SIG-M5 treated with dmso at 0.1 percent for 504 hours (cell line): Measurements from ENCODE around the gene GRM4.

Experiments used
- DNase-seq: peaks from one replicate; lab custom pipeline; 2025; ENCODE audit not compliant: unreplicated experiment; lab: John Stamatoyannopoulos, UW

GRM4 gene

DNA sequence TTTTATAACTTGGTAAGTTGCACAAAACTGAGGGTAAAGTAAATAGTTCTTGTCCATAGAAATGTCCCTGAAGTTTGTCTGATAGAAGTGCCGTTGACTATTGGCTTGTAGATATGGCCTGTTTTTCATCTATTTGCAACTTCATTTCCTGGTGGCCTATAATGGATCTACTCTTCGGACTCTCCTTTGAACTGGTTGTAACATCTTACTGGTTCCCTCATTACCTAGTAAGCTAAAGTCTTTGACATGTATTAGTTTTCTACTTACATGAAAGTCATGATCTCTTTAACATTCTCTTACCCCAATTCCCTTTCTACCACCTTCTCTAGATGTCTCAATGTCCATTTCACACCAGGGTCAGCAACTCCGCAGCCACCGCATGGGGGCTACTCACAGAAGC is 146.3 kb downstream of the GRM4 start:
- no peak for DNase-seq

DNA sequence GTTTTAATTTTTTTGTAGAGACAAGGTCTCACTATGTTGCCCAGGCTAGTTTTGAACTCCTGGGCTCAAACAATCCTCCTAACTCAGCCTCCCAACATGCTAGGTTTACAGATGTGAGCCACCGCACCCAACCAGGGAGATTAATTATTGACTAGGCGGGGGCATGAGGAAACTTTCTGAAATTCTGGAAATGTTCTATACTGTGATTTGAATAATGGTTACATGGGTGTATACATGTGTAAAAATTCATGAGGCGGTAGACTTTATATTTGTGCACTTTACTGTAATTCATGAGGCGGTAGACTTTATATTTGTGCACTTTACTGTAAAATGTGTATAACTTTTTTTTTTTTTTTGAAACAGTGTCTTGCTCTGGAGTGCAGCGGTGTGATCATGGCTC is 147.2 kb downstream of the GRM4 start:
- DNase-seq, result no peak

DNA sequence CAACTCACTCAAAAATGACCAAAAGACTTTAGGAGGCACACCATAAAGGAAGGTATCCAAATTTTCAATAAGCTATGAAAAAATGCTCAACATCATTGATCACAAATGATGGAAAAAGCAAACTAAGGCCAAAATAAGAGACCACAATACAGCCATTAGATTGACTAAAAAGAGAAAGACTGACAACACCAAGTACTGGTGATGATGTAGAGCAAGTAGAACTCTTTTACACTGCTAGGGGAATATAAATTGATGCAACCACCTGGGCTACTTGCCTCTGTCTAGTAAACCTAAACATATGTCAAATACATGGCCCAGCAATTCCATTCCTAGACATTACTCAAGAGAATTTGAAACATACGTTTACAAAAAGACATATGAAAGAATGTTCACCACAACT is 148.6 kb downstream of the GRM4 start:
- no peak for DNase-seq

GRCh38 chr6:33996120-33996475 is 149.8 kb downstream of the GRM4 start:
- DNase-seq, result no peak

DNA sequence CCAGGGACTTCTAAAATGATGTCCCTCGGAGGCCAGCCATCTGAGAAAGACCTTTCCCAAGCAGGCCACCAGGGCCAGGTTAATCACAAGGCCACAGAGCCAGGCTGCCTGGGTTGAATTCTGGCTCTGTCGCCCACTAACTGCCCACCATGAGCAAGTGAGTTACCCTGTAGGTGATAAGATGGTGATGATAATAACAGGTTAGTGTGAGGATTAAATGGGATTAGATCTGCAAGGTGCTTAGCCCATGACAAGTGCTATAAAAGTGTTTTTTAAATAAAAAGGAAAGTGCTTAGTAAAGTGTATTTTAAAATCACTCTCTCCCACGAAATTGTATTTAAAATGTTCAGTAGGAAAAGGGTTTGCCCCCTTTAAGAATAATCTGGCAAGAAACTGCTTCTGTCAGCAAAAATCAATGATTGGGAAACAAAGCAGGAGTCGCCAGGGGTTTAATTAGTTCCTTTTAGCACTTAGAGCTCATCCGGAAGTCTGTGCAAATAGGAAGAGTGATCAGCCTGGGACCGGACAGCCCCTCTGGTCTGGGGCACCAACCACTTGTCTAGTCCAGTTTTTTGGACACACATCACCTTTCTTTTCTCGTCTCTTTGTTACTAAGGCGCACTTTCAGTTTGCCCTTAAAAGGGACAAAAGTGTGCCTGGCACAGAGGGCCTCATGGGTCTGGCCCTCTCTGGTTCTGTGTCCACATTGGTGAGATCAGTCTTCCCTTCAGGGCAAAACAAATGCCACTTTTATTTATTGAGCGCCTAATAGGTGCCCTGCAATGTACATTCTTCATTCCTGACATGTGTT is 150.4 kb downstream of the GRM4 start:
- no peak for DNase-seq

- no peak for DNase-seq
These were observed 151.2 kb downstream of the GRM4 start for GRCh38 chr6:33994472-33995308.

DNA sequence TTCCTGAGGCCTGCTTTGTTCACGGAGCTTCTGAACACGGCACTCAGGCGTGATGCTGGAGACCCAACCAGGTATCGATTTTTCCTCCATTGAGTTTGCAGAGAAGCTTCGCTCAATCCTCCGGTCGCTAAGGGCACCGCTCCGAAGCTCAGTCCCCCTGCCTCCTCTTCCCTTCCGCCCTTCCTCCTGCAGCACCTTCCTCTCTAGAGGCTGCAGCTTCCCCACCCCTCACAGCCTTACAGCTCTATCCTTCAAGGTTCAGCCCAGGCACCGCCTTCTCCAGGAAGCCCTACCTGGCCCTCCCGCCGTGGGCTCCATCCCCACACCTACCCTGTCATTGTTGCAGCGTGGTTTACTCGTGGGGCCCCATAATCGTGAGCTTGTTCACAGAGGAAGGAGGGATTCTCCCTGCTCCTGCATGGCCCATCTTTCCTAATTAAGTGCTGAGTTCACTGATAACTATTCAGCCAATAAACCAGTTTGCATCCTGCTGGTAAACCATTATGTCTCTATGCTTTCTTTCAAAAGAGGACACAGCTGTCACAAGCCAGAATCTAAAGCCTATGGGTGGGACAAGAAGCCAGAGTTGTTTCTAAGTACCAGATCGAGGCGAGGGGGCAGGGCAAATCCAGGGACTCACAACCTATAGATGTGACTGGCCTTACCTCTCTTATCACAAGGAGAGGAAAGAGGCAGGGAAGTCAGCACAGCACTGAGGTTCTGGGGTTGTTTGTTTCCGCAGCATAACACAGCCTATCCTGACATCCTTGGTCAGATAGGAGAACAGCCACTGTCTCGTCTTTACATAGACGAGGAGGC is 152.0 kb downstream of the GRM4 start:
- no peak for DNase-seq

DNA sequence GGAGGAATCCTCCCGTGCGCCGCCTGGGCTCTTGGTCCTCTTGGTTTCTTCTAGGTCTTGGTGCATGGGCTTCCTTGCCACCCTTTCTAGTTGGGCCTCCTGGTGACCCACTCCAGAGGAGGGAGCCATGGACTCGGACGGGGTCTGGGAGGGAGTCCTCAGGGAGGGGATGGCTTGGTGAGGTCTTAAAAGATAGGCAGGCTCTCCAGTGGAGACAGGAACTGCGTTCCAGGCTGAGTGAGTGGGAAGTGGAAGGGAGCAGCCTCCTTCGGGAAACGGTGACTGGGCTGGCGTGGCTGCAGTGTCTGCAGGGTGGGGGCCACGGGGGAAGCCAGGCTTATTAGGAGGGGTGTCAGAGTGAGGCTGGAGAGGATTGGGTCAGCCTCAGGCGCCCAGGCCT is 152.8 kb downstream of the GRM4 start:
- no peak for DNase-seq

- no peak for DNase-seq
These were observed 153.7 kb downstream of the GRM4 start for GRCh38 chr6:33992191-33992590.

GRCh38 chr6:33991610-33992009 is 154.3 kb downstream of the GRM4 start:
- DNase-seq, result no peak

GRCh38 chr6:33990061-33990541 is 155.8 kb downstream of the GRM4 start:
- no peak for DNase-seq

- no peak for DNase-seq
These were observed 156.7 kb downstream of the GRM4 start for GRCh38 chr6:33989016-33989854.

DNA sequence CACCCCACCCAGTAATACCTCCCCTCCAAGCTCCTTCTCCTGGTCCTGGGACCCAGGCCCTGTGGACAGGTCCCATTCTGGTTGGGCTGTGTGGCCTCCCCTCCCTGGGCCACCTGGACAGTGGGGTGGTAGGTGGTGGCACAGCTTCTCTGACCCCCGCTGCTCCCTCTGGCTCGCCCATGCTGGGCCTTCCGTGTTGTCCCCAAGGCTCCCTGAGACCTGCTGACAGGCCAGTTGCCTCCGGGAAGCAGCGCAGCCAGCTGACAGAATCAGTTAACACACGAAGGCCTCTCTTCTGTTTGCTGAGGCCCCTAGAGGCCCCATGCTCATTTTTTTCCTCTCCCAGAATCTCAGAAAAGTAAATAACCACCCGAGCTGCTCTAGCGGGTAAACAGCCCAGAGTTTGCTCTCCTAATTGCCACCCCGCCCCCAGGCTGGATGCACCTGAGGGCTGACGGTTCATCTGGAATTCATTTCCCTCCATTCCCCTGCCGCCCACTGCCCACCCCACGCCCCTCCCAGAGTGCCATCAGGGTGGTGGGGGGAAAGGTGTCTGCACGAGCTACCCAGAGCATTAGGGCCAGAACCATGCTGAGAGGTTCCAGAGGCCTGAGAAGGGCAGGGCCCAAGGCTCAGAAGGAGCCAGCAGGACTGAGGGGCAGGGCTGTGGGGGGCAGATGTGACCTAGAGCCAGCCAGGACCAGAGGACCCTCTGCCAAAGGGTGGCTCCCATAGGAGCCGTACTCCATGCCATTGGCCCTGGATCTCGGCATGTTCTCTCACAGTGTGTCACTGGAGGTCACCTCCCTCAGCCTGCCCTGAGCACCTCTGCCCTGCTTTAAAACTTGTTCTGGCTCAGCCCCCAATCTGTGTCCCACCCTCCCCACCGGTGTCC is 157.5 kb downstream of the GRM4 start:
- DNase-seq, result peak; percentile 48

- peak; percentile 30 for DNase-seq
These were observed 158.3 kb downstream of the GRM4 start for GRCh38 chr6:33987531-33988021.

- DNase-seq, result no peak
These were observed 159.9 kb downstream of the GRM4 start for GRCh38 chr6:33985947-33986346.

DNA sequence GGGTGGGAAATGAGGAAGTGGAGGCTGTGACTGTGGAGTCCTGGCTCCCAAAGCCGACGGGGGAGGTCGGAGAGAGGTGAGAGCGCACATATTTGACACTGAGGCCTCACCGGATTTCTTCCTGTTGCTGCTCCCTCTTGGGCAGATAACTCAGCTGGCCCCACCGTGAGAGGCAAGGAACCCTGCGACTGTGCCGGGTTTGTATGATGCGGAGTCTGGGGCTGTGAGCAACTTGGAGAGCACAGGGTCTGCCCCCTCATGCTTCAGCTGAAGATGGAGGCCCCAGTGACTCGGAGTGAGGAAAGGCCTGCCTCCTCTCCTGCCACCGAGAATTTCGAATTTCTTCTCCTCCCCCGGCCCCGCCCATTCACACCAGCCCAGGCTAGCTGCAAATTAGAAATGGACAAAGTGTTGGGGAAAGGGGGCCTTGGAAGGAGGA is 160.6 kb downstream of the GRM4 start:
- no peak for DNase-seq

DNA sequence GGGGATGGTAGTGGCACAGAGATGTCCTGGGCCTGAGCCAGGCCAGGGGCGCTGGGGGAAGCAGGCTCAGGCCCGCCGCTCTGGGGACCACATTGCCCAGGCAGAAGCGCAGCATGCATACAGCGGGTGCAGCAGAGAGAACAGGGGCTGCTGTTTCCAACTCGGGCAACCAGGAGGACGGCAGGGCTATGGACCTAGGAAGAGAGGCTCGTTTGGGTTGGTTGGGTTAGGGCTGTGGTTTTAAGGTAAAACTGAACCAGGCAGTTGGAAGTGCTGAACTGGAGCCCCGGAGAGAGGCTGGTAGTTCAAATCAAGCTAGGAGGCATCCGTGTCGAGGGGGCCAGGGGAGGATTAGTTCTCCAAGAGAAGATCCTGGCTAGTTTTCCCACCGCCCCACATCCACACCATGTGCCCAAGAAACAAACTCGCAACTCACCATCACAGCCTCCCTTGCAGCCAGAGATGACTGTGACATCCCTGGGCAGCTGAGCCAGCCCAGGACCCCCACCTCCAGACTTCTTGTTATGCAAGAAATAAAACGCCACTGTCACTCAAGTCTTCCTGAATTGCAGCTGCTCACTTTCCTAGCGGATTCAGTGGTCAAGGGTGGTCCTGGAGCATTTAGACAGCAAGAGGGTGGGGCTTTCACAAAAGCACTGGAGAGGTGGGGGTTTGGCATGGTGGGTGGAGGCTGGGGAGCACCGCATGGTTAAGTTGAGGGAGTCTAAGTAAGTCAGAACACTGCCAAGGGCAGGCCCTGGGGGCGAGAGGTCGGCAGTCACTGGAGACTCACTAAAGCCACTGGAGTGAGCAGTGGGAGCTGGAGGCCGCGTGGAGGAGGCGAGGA is 161.2 kb downstream of the GRM4 start:
- DNase-seq, result no peak

DNA sequence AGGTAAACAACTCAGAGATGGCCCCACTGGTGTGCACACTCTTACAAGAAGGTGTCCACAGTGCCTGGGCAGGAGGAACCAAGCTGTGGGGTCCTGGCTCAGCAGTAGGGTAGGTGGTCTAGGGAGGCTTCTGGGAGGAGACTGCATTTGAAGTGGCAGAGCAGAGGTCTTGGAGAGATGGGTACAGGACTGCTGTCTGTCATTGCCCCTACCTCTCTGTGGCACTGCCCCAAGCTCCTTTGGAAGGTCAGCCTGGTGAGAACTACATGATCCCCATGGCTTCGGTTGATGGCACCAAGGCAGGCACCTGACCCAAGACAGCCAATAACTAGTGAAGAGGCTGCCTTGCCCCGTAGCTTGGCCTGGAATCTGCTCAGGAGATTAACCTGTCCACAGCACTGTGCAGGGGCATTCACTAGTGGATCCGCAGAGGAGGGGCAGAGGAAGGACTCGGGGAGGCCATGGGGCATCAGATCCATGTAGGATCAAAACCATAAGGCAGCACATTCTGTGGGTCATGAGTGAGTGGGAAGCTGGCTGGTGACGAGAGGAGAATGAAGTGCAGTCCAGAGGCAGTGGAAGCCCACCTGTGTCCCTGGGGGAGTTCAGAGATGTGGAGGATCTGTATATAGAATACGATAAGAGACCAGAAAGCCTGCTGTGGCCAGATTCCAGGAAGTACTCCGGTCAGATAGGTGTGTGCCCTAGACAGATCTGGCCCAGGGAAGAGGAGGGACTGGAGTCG is 162.0 kb downstream of the GRM4 start:
- no peak for DNase-seq
